HG03439 (cell line): ENCODE data around the gene RTEL1.
"Not testable (repeated sequence)": the region's sequence is repeated elsewhere in the genome, so short reads cannot be mapped to it uniquely, and the experiment has no call there.

Source experiments
- ATAC-seq: cut with Tn5 transposase; IDR thresholded peaks from one replicate; pipeline ENCODE4 v1.9.1; 2021; ENCODE audit warnings: mild to moderate bottlenecking, moderate library complexity; ENCODE audit not compliant: unreplicated experiment

RTEL1 gene

DNA sequence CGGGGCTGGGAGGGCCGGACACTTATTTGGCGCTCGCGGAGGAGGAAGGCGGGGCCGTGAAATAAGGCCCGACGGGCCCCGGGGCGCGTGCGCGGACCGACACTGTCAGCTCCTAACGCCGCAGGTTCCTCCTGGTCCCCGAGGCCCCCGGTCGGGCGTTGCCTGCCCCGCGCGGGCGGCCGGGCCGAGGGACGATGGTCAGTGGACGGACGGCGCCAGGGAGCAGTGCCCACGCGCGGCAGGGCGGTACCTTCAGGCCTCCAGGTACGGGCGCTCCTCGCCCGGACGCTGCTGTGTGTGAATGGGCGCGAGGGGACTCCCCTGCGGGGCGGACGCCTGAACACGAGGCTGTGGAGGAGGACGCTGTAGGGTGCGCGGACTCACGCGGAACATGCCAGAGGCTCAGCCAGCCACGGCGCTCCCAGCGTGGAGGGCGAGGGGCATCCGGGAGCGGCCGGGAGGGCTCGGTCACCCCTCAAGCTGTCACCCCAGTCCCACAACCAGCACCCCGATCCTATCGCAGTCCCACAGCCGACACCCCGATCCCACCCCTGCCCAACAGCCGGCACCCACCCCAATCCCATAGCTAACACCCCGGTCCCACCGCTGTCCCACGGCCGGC, 30.9 kb upstream of the RTEL1 start:
- peak; percentile 84 for ATAC-seq

DNA sequence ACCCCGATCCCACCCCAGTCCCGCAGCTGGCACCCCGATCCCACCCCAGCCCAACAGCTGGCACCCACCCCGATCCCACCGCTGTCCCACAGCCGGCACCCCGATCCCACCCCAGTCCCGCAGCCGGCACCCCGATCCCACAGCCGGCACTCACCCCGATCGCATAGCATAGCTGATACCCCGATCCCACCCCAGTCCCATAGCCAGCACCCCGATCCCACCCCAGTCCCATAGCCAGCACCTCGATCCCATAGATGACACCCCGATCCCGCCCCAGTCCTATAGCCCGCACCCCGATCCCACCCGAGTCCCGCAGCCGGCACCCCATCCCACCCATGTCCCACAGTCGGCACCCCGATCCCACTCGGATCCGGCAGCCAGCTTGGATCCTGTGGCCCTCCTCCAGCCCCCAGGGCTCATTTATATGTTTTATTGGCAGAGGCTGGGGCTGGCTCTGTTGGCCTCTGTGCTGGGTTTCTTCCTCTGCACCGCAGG, 30.3 kb upstream of the RTEL1 start:
- ATAC-seq, result no peak

DNA sequence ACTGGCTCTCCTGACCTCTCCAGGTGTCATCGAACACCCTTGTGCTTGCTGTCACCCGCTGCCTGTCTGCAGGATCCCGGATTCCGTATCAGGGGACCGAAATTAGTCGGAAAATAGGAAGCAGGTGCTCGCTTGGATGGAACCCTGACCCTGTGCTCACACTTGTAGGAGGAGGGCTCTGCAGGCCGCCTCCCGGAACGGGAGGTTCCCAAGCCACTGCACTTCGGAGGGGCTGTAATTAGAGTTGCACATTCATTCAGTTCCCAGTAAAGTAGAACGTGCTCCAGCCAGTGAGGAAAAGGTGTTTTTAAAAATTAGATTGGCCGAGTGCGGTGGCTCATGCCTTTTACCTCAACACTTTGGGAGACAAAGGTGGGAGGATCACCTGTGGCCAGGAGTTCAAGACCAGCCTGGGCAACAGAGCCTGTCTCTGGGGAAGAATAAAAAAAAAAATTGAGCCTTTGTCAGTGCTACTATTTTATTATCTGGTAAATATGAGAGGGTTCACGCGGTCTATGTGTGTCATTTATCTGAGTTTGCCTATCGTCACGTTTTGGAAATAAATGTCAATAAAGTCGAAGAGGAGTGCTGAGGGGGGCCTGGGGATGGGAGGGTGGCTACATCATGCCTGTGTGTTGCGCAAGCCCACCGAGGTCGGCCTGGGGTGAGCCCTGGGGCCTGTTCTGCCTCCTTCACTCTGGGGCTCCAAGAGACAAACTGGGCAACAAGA, 29.7 kb upstream of the RTEL1 start:
- ATAC-seq, result no peak

DNA sequence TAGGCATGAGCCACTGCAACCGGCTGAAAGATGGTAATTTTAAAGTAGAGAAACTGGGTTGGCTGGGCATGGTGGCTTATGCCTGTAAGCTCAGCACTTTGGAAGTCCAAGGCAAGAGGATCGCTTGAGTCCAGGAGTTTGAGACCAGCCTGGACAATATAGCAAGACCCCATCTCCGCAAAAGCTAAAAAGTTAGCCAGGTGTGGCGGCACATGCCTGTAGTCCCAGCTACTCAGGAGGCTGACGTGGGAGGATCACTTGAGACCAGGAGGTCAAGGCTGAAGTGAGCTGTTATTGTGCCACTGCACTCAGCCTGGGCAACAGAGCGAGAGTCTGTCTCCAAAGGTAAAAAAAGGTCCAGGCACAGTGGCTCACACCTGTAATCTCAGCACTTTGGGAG, 27.2 kb upstream of the RTEL1 start:
- not testable (repeated sequence) for ATAC-seq

DNA sequence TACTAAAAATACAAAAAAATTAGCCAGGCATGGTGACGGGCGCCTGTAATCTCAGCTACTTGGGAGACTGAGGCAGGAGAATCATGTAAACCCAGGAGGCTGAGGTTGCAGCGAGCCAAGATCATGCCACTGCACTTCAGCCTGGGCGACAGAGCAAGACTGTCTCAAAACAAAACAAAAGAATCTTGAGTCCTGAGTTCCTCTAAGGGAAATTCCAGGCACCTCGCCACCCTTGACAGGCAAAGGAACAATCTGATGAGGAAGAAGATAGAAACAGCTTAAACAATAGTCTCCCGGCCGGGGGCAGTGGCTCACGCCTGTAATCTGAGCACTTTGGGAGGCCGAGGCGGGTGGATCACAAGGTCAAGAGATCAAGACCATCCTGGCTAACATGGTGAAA, 26.7 kb upstream of the RTEL1 start:
- ATAC-seq, result not testable (repeated sequence)

DNA sequence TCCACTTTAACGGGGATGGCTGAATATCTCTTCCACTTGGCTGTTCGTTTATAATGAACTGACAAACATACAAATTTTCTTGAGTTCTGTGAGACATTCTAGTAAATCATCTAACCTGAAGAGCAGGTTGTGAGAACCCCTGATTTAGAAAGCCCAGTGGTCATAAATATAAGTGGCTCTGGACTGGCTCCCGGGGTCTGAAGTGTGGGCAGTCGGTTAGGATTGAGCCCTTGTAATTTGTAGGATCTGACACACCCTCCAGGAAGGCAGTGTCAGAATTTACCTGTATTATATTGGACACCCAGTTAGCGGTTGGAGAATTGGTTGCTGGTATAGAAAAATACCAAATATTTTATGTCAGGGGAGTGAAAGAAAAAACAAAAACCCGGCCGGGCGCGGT, 24.4 kb upstream of the RTEL1 start:
- ATAC-seq, result no peak

DNA sequence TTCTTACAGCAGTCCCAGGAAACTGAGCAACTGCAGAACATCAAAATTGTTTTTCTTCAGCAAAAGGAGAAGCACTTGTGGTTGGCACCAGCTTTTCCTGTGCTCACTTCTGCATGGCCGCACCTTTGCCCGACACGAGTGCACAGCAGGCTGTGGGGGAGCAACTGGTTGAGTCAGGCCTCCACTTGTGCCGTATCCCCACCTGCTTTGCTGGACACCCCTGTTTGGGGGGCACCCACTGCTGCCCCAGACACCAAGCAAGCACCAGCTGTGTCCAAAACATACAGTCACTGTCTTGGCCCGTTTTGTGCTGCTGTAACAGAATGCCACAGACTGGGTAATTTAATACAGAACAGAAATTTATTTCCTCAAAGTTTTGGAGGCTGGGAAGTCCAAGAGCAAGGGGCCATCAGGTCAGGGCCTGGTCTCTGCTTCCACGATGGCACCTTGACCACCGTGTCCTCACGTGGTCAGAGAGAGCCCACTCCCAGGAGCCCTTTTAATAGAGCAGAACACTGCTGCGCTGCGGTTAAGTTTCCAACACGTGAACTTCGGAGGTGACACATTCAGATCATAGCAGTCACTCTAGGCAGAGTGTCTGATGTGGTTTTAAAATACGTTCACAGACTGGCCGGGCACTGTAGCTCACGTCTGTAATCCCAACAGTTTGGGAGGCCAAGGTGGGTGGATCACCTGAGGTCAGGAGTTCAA, 22.5 kb upstream of the RTEL1 start:
- no peak for ATAC-seq

DNA sequence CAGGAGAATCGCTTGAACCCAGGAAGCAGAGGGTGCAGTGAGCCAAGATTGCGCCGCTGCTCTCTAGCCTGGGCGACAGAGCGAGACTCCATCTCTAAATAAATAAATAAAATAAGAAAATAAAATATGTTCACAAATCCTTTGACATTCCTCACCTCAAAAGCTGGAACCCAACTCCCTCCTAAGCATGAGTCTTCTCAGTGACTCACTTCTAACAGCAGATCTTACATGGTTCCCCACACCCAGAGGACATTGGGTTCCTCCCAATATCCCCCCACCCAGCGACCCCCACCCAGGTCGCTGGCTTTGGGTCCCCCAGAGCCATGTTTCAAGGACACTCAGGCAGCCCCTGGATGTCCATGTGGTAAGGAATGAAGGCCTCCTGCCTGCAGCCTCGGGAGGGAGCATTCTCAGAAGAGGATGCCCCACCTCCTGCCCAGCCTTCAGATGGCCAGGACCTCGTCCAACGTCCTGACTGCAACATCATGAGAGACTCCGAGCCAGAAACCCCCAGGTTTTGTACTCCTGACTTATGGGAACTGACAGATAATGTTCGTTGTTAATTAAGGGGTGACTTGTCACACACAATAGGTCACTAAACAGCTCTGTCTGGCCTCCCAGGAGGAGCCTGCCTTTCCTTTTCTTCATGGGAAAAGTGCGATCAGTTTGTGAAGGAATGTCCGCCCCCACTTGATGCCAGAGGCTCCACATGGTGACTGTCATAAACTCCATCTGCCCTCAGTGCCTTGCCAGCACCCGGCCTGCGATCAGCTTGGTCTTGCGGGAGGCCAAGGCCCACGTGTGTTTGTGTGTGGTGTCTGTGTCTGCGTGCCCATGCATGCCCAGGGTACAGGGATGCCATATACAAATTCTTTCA, 21.1 kb upstream of the RTEL1 start:
- no peak for ATAC-seq

DNA sequence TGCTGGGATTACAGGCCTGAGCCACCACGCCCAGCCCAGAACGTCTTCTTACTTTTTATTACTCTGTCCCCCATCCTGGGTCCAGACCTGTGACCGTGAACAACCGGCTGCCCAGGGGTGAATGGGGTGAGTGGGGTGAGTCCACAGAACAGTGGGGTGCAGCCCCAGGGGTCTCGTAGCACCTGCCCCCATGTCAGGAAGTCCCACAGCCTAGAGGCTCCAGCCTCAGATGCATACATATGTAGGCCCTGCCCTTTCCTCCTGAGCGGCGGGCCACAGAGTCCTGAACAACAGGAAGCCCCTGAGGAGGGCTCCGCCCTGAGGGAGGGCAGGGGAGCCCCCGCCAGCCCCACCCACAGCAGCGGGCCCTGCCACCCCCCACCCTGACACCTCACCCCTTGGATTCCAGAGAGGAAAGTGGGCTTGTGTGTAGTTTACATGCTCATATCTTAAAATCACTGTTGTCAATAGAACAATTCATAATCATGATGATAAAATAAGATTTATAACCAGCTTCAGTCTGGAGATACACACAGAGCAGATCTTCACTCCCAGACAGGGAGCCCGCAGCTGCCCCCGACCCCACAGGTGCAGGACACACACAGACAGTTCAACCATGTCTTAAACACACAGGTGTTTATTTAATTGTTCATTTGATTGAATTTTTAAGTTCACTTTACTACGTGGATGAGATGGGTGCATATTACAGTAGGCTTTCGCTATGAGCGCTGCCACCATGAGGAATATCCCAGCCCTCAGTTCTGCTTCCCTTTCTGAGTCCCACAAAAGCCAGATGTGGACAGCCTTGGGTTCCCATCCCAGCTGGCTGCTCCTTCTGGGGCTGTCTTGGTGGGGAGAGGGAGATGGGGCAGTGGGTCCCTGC, 18.8 kb upstream of the RTEL1 start:
- ATAC-seq, result no peak

DNA sequence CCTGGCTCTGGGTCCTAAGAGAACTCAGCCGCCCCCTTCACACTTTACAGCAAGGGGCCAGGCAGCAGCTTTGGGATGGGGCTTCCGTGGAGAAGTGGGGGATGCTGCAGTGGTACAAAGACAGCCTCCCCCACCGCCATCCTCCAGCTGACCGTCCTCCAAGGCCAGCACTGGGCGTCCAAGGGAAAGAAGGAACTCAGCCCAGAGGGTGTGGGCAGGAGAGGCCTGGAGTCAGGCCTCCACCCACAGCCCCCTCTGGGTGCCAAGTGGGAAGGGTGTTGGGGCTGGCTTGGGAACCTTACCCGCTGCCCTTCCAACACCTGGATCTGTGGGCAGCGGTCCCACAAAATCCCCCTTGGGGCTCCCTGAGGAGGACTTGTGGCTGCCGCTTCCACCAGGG, 18.0 kb upstream of the RTEL1 start:
- no peak for ATAC-seq

DNA sequence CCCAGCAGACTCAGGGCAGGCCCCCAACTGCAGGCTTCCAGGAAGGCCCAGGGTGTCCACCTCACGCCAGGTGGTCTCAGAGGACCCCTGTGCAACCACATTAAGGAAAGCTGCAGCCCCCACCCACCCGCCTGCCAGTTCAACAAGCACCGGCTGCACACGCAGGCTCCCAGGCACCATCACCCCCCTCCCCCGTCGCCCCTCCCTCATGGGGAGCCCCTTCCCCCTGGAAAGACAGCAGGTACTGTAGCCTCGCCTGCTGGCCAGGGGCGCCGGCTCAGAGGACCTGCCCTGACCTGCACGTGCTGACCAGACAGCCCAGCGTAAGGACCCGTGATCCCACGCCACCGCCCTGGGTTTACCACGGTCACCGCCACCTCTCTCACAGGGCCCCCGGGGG, 17.4 kb upstream of the RTEL1 start:
- not testable (repeated sequence) for ATAC-seq

DNA sequence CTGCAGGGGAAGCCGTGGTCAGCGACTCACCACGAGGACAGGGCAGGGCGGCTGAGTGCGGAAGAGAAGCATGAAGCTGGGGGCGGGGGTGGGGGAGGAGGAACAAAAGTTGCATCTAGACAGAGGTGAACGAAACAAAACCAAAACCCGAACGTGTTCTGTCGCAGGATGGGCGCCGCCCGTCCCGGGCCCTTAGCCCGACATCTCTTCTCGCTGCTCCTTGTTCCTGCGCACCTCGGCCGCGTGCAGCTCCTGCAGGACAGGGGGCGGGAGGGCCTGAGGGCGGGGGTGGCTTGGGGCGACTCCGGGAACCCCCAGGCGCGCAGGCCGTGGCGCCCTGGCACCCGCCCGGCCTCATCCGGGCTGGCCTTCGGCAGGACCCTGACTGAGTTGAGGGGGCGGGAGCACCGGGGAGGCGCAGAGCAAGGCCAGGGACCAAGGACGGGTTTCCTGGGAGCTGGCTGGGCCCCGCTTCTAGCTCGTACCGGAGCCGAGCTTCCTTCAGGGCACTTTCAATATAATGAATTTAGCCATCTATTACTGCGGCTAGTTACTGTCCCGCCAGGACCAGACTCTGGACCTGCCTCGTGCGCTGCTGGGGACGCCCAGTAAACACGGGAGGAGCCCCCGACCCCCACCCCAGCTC, 16.8 kb upstream of the RTEL1 start:
- peak; percentile 29 for ATAC-seq

DNA sequence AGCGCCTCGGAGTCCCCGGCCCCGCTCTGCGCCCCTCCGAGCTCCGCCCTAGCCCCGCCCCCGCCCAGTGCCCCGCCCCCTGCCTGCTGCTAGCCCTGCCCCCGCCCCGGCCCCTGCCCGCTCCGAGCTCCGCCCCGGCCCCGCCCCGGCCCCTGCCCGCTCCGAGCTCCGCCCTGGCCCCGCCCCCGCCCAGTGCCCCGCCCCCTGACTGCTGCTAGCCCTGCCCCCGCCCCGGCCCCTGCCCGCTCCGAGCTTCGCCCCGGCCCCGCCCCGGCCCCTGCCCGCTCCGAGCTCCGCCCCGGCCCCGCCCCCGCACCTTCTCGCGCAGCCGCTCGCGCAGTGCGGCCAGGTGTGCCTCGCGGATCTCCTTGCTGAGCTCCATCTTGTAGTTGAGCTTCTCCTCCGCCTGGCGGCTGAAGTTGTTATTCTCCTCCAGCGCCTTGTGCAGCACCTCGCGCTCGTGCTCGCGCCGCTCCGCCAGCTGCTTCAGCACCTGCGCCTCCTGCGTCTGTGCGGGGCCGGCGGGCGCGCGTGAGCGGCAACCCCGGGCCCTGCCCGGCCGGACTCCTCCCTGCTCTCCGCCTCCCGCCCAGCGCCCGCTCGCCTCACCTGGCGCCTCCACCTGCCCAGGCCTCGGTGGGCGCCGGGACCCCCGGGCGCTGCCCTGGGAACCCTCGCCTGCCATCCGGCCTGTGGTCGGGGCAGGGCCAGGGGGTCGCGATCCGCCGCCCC, 16.2 kb upstream of the RTEL1 start:
- ATAC-seq, result peak; percentile 59

DNA sequence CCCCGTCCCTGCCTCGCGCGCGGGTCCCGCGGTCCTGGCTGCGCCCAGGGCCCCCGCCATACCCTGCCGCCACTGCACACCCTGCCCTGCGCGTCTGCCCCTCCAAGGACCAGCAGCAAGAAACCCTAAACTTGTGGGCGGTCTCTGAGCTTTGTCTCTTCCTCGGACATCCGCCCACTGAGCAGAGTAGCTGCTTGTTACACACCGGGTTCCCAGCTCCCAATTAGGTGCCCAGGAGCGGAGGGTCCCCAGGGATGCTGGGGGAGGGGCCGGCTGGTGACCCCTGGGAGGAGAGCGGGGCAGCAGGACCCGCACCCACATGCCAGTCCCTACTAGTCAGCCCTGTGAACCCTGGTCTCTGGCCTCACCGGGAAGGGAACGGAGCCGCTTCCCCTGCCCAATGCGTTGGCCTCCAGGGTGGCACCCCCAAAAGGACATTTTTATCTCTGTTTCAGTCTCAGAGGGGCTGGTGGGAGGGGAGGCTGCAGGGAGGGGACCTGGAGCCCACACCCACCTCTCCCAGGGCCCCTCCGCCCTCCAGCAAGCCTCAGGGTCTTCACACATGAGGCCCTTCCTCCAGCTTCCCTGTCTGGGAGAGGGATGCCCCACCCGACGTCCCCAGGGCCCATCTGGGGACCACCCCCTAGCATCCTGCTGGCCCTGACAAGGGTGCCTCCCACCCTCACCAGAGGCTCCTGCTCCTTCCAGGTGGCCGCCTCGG, 15.4 kb upstream of the RTEL1 start:
- peak; percentile 2 for ATAC-seq

DNA sequence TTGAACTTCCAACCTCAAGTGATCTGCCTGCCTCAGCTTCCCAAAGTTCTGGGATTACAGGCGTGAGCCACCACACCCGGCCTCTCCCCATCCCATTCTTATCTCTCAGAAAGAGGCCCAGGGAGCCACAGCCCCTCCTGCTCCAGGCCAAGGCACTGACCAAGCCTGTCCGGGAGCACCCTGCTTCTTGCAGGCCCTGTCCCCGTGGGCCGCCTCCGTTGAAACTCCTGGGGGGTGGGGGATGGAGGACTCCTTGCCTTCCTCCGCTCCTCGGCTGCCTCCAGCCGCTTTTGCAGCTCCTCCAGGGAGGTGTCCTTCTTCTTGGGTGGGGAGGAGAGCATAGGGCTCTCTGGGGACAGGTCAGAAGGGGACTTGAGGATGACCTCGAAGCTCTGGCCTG, 14.6 kb upstream of the RTEL1 start:
- no peak for ATAC-seq

DNA sequence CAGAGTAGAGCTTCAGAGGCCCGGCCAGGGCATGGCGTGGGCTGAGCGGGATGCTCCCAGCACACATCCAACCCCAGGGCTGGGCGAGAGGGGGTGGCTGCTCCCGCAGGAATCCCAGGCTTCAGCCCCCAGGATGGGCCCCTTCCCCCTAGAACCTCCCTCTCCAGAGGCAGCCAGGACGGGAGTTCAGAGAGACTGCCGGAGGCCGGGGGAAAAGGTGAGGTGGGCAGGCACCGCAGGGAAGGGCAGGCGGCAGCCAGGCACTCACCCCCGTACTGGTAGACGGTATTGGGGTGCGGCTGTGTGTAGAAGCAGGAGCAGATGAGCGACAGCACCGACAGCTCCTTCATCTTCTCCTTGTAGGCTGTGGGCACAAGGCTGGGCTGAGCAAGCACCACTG, 14.2 kb upstream of the RTEL1 start:
- no peak for ATAC-seq

DNA sequence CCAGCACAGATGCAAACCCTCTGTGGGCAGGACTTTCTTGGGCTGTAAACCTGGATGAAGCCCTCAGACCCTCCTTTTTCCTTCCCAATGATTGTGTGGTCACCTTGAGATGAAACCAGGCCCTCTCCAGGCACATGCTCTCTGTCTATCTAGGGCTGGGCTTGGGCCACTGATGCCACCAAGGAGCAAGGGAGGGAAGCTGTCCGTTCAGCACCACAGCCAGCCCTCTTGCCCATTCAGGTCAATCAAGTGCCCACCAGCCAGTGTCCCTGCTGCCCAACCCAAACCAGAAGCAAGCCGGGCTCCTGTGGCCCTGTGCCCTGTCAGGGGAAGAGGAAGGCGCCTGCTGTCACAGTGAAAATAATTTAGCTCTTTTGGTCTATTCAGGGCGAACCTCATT, 12.9 kb upstream of the RTEL1 start:
- no peak for ATAC-seq

DNA sequence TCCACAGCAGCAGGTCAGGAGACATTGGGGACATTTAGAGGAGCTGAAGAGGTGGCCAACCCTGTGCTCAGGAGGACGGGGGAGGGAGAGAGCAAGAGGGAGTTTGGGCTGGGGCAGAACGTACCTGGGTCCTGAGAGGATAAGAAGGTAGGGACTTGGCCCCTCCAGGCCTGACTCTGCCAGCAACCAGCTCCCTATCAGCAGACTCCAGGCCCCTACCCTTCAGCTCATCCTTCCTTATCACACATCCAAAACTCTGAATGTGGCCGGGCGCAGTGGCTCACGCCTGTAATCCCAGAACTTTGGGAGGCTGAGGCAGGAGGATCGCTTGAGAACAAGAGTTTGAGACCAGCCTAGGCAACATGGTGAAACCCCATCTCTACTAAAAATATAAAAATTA, 9.9 kb upstream of the RTEL1 start:
- ATAC-seq, result no peak
